Kidney capillary endothelial cell (primary cell): ENCODE measurements around the gene UBE3B.

Source experiments
- DNase-seq: peaks from one replicate; pipeline ENCODE4 v3.0.0-alpha.2; 2018; ENCODE audit warnings: low spot score

Gene UBE3B

GRCh38 chr12:109532721-109533486, 55.5 kb downstream of the UBE3B start:
- DNase-seq: no peak

- DNase-seq: no peak
Measured at GRCh38 chr12:109533487-109533740, 56.0 kb downstream of the UBE3B start.

- DNase-seq: no peak
Measured at GRCh38 chr12:109534456-109534855, 57.0 kb downstream of the UBE3B start.

GRCh38 chr12:109535231-109535862, 57.9 kb downstream of the UBE3B start:
- DNase-seq: no peak

- DNase-seq: no peak
Measured at GRCh38 chr12:109535863-109536250, 58.4 kb downstream of the UBE3B start.

GRCh38 chr12:109537136-109537535, 59.7 kb downstream of the UBE3B start:
- no peak for DNase-seq

GRCh38 chr12:109538191-109538863, 60.9 kb downstream of the UBE3B start:
- no peak for DNase-seq

GRCh38 chr12:109539508-109539907, 62.1 kb downstream of the UBE3B start:
- DNase-seq: peak; percentile 21

GRCh38 chr12:109540526-109541412, 63.3 kb downstream of the UBE3B start:
- DNase-seq: no peak

- DNase-seq: no peak
Measured at GRCh38 chr12:109541413-109541726, 63.9 kb downstream of the UBE3B start.

GRCh38 chr12:109542014-109542413, 64.6 kb downstream of the UBE3B start:
- DNase-seq: peak; percentile 16

GRCh38 chr12:109542876-109543275, 65.4 kb downstream of the UBE3B start:
- DNase-seq: no peak

GRCh38 chr12:109544955-109545531, 67.6 kb downstream of the UBE3B start:
- DNase-seq: peak; percentile 26

GRCh38 chr12:109545826-109546225, 68.4 kb downstream of the UBE3B start:
- no peak for DNase-seq

GRCh38 chr12:109547286-109547685, 69.9 kb downstream of the UBE3B start:
- DNase-seq: no peak

- no peak for DNase-seq
Measured at GRCh38 chr12:109548258-109548657, 70.8 kb downstream of the UBE3B start.

GRCh38 chr12:109549613-109550270, 72.3 kb downstream of the UBE3B start:
- no peak for DNase-seq

- no peak for DNase-seq
Measured at GRCh38 chr12:109550281-109550680, 72.8 kb downstream of the UBE3B start.

GRCh38 chr12:109551108-109551507, 73.7 kb downstream of the UBE3B start:
- no peak for DNase-seq

GRCh38 chr12:109552971-109553370, 75.5 kb downstream of the UBE3B start:
- DNase-seq: no peak

- no peak for DNase-seq
Measured at GRCh38 chr12:109553483-109553882, 76.0 kb downstream of the UBE3B start.
